ENCODE measurements around the gene AGRN. TPM values are rescaled to one million over a fixed set of nuclear protein-coding genes. Genes with fewer than 3 reads are reported as not detected.

Gene AGRN
- total RNA-seq, 1 experiment from 2014 or later, result 175 TPM

GRCh38 chr1:979744-980072 is 40.2 kb upstream of the AGRN start:
- Histone ChIP-seq H3K79me2 (ENCODE audit: insufficient read depth, low read length) (no peaks in the 10 kb centered on the region), H2BK12ac (ENCODE audit: insufficient read length, low read depth, low read length) (no peak overlapping the region), H3K4me1 (ENCODE audit: insufficient read depth, low read length) (no peaks in the 10 kb centered on the region), H4K8ac (replicated peaks; ENCODE audit: insufficient read length, low read depth, low read length) (no peak overlapping the region), H3K9me3 (ENCODE audit: control insufficient read depth, low read depth, low read length) (no peaks in the 10 kb centered on the region), H2AK5ac (ENCODE audit: insufficient read length, low read length) (no peak overlapping the region), H3K79me1 (ENCODE audit: insufficient read depth, low read depth, low read length, poor library complexity, severe bottlenecking) (no peaks in the 10 kb centered on the region), H3K18ac (ENCODE audit: insufficient read length, low read depth, low read length) (no peak overlapping the region), H2BK15ac (ENCODE audit: low read depth, low read length) (no peak overlapping the region), H3K27me3 (ENCODE audit: insufficient read depth, low read length) (peaks cover 2% of the 10 kb centered on the region; the same call in 1 of the 2 replicates), H4K91ac (ENCODE audit: insufficient read length, low read depth, low read length) (no peak overlapping the region), H3K27ac (ENCODE audit: insufficient read length, low read depth, low read length) (no peak overlapping the region), H3T11ph (ENCODE audit: low read length) (no peak overlapping the region), H2AFZ (ENCODE audit: low read length) (no peak overlapping the region), H3K23ac (ENCODE audit: insufficient read length, low read depth, low read length) (no peak overlapping the region), H2BK20ac (ENCODE audit: low read depth, low read length, poor library complexity, severe bottlenecking) (no peak overlapping the region), H3K23me2 (ENCODE audit: insufficient read length, low read depth, low read length, poor library complexity, severe bottlenecking) (no peaks in the 10 kb centered on the region), H3K9ac (ENCODE audit: extremely low read depth, insufficient read length, low read length) (no peak overlapping the region), H3K4me2 (ENCODE audit: insufficient read depth, insufficient read length, low read length) (no peak overlapping the region), H3K14ac (ENCODE audit: insufficient read depth, low read length) (no peak overlapping the region), H3K4ac (ENCODE audit: low read depth, low read length) (no peak overlapping the region), H3K56ac (ENCODE audit: insufficient read length, low read depth, low read length) (no peak overlapping the region), H2BK5ac (ENCODE audit: insufficient read length, low read length) (no peak overlapping the region), H4K5ac (ENCODE audit: insufficient read length, low read depth, low read length) (no peak overlapping the region), H2BK120ac (ENCODE audit: low read depth, low read length, poor library complexity, severe bottlenecking) (no peak overlapping the region), H4K20me1 (ENCODE audit: control insufficient read depth, insufficient read depth, insufficient read length) (no peaks in the 10 kb centered on the region)
- Mint-ChIP-seq H3K27me3 (ENCODE audit: low read depth) (peaks cover 65% of the 10 kb centered on the region), H3K4me3 (no peak overlapping the region), H3K27ac (no peak overlapping the region), H3K9me3 (peaks cover 4 to 6% of the 10 kb centered on the region in 2 experiments), H3K4me1 (peaks cover 5 to 9% of the 10 kb centered on the region in 2 experiments; a peak in 3 of 4 replicates), H3K36me3 (ENCODE audit: insufficient read depth in 1 of 3, low read depth in 3 of 3) (peaks cover 0 to 6% (median 4%) of the 10 kb centered on the region in 3 experiments; a peak in 4 of 7 replicates)
- WGBS (ENCODE audit: extremely low coverage, insufficient read length, low lambda C conversion rate), result no CpG with 5 or more reads among the region's 9 CpGs
- TF ChIP-seq CTCF (conservative IDR thresholded peaks at IDR 0.05), result no peak
- no peak for DNase-seq

Measured in H9 (cell line).